HEK293 (cell line): ENCODE results near the gene TMEM161B.

Experiments
- CTCF ChIA-PET: fragments of 350-600 bp; formaldehyde crosslinking; extraction: SDS; loops from one replicate; lab custom pipeline; 2021; ENCODE audit warnings: antibody characterized with exemption; lab: Yijun Ruan, JAX
- POLR2A ChIA-PET: fragments of 300-600 bp; formaldehyde crosslinking; extraction: SDS; loops from one replicate; lab custom pipeline; 2020; ENCODE audit warnings: antibody characterized with exemption, inconsistent platforms; lab: Yijun Ruan, JAX
- H3K27ac ChIP-seq: fragments of 200-500 bp; sonication (Bioruptor generic); 2 replicates; pipeline ENCODE4 v1.5.1; 2014; ENCODE audit warnings: low read depth, low read length, control low read depth, inconsistent platforms; ENCODE audit errors: extremely low read depth
- H3K36me3 ChIP-seq, 2 experiments: fragments of 200-500 bp in 1 of 2; sonication (Bioruptor generic) in 1 of 2; 1 replicate in 1 of 2; 2 replicates in 1 of 2; pipeline ENCODE4 v1.5.1; 2014 to 2017; ENCODE audit warnings: inconsistent platforms in 2 of 2, low read length in 2 of 2; ENCODE audit not compliant: control insufficient read depth in 2 of 2, insufficient read depth in 1 of 2
- H3K4me1 ChIP-seq: fragments of 200-500 bp; sonication (Bioruptor generic); 2 replicates; pipeline ENCODE4 v1.5.1; 2014; ENCODE audit warnings: mild to moderate bottlenecking, low read length, inconsistent platforms; ENCODE audit not compliant: control insufficient read depth, insufficient read depth
- H3K4me3 ChIP-seq: 2 replicates; pipeline ENCODE4 v1.5.1; 2011; ENCODE audit warnings: low read depth, mild to moderate bottlenecking, control low read depth, low read length, moderate library complexity
- H3K9me3 ChIP-seq: fragments of 200-500 bp; sonication (Bioruptor generic); 2 replicates; pipeline ENCODE4 v1.5.1; 2014; ENCODE audit warnings: low read depth, low read length, inconsistent platforms; ENCODE audit not compliant: control insufficient read depth, insufficient read depth
- BCL11A ChIP-seq: fragments of 450-650 bp; formaldehyde crosslinking; IDR thresholded peaks from 2 replicates; pipeline ENCODE4 v1.5.1; 2016; ENCODE audit warnings: low read depth, missing biosample characterization, missing genetic modification characterization
- FEZF1 ChIP-seq: fragments of 450-650 bp; formaldehyde crosslinking; IDR thresholded peaks from 2 replicates; pipeline ENCODE4 v1.5.1; 2016; ENCODE audit warnings: missing biosample characterization, missing genetic modification characterization
- KLF7 ChIP-seq: fragments of 450-650 bp; formaldehyde crosslinking; IDR thresholded peaks from 2 replicates; pipeline ENCODE4 v1.5.1; 2016; ENCODE audit warnings: missing biosample characterization, missing genetic modification characterization, borderline replicate concordance
- ZFP3 ChIP-seq: fragments of 450-650 bp; formaldehyde crosslinking; IDR thresholded peaks from 2 replicates; pipeline ENCODE4 v1.5.1; 2016; ENCODE audit warnings: low read depth, missing biosample characterization, missing genetic modification characterization
- ZNF157 ChIP-seq: fragments of 450-650 bp; formaldehyde crosslinking; IDR thresholded peaks from 2 replicates; pipeline ENCODE4 v1.5.1; 2016; ENCODE audit warnings: missing biosample characterization, missing genetic modification characterization
- ZNF266 ChIP-seq: fragments of 450-650 bp; formaldehyde crosslinking; IDR thresholded peaks from 2 replicates; pipeline ENCODE4 v1.5.1; 2016; ENCODE audit warnings: missing biosample characterization, missing genetic modification characterization, low read depth
- ZNF521 ChIP-seq: fragments of 450-650 bp; formaldehyde crosslinking; IDR thresholded peaks from 2 replicates; pipeline ENCODE4 v1.5.1; 2017; ENCODE audit warnings: missing biosample characterization, mild to moderate bottlenecking, missing genetic modification characterization
- ZNF558 ChIP-seq: fragments of 450-650 bp; formaldehyde crosslinking; IDR thresholded peaks from 2 replicates; pipeline ENCODE4 v1.5.1; 2016; ENCODE audit warnings: missing biosample characterization, missing genetic modification characterization
- ZNF580 ChIP-seq: fragments of 450-650 bp; formaldehyde crosslinking; IDR thresholded peaks from 2 replicates; pipeline ENCODE4 v1.5.1; 2016; ENCODE audit warnings: missing biosample characterization, missing genetic modification characterization
- ZNF610 ChIP-seq: fragments of 450-650 bp; formaldehyde crosslinking; IDR thresholded peaks from 2 replicates; pipeline ENCODE4 v1.5.1; 2016; ENCODE audit warnings: missing biosample characterization, missing genetic modification characterization, borderline replicate concordance
- ZNF624 ChIP-seq: fragments of 450-650 bp; formaldehyde crosslinking; IDR thresholded peaks from 2 replicates; pipeline ENCODE4 v1.5.1; 2017; ENCODE audit warnings: missing biosample characterization, missing genetic modification characterization
- ZNF639 ChIP-seq: fragments of 450-650 bp; formaldehyde crosslinking; IDR thresholded peaks from 2 replicates; pipeline ENCODE4 v1.5.1; 2016; ENCODE audit warnings: missing biosample characterization, missing genetic modification characterization
- ZNF670 ChIP-seq: fragments of 450-650 bp; formaldehyde crosslinking; IDR thresholded peaks from 2 replicates; pipeline ENCODE4 v1.5.1; 2016; ENCODE audit warnings: missing biosample characterization, missing genetic modification characterization, low read depth
- ZSCAN4 ChIP-seq: fragments of 450-650 bp; formaldehyde crosslinking; IDR thresholded peaks from 2 replicates; pipeline ENCODE4 v1.5.1; 2017; ENCODE audit warnings: missing biosample characterization, missing genetic modification characterization
- TF ChIP-seq, protein P1 (sequence below): fragments of 450-650 bp; formaldehyde crosslinking; IDR thresholded peaks from 2 replicates; pipeline ENCODE4; 2016; ENCODE audit warnings: missing biosample characterization, missing genetic modification characterization
- TF ChIP-seq, protein P2 (sequence below): fragments of 450-650 bp; formaldehyde crosslinking; IDR thresholded peaks from 2 replicates; pipeline ENCODE4 v1.5.1; 2016; ENCODE audit warnings: missing biosample characterization, missing genetic modification characterization
- TF ChIP-seq, protein P3 (sequence below): fragments of 450-650 bp; IDR thresholded peaks from 2 replicates; pipeline ENCODE4 v1.5.1; 2018; ENCODE audit warnings: missing biosample characterization, missing genetic modification characterization
- TF ChIP-seq, protein P4 (sequence below): fragments of 450-650 bp; formaldehyde crosslinking; IDR thresholded peaks from 2 replicates; pipeline ENCODE4 v1.5.1; 2017; ENCODE audit warnings: missing biosample characterization, missing genetic modification characterization

Gene TMEM161B

GRCh38 chr5:88207575-88207974 is 61.1 kb downstream of the TMEM161B start:
- ChIA-PET CTCF (interaction anchor here (0.5 to 0.6 kb wide), 2 partner anchors 17 to 47 kb away, joined by 3 to 8 read pairs; no protein-coding TSS in a partner anchor), POLR2A (no interaction called here)
- Histone ChIP-seq H3K4me1 (no peaks in the 10 kb centered on the region), H3K9me3 (no peaks in the 10 kb centered on the region), H3K27ac (no peak overlapping the region), H3K36me3 (peaks cover 16% of the 10 kb centered on the region in 2 experiments), H3K4me3 (no peak overlapping the region)
- TF ChIP-seq FEZF1 (tag by site-specific recombination) (no peak), KLF7 (tag by site-specific recombination) (no peak), ZNF558 (tag by site-specific recombination) (no peak), ZNF580 (no peak), ZNF610 (tag by site-specific recombination) (no peak), ZNF157 (tag by site-specific recombination) (no peak), ZNF521 (tag by site-specific recombination) (no peak), ZSCAN4 (tag by site-specific recombination) (no peak), ZNF266 (tag by site-specific recombination) (no peak), BCL11A (tag by site-specific recombination) (no peak), ZFP3 (tag by site-specific recombination) (no peak), ZNF670 (no peak), ZNF639 (tag by site-specific recombination) (no peak), ZNF624 (tag by site-specific recombination) (no peak)
- TF ChIP-seq, protein P1, sequence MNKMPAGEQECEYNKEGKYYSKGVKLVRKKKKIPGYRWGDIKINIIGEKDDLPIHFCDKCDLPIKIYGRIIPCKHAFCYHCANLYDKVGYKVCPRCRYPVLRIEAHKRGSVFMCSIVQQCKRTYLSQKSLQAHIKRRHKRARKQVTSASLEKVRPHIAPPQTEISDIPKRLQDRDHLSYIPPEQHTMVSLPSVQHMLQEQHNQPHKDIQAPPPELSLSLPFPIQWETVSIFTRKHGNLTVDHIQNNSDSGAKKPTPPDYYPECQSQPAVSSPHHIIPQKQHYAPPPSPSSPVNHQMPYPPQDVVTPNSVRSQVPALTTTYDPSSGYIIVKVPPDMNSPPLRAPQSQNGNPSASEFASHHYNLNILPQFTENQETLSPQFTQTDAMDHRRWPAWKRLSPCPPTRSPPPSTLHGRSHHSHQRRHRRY (tag by site-specific recombination): no peak
- TF ChIP-seq, protein P2, sequence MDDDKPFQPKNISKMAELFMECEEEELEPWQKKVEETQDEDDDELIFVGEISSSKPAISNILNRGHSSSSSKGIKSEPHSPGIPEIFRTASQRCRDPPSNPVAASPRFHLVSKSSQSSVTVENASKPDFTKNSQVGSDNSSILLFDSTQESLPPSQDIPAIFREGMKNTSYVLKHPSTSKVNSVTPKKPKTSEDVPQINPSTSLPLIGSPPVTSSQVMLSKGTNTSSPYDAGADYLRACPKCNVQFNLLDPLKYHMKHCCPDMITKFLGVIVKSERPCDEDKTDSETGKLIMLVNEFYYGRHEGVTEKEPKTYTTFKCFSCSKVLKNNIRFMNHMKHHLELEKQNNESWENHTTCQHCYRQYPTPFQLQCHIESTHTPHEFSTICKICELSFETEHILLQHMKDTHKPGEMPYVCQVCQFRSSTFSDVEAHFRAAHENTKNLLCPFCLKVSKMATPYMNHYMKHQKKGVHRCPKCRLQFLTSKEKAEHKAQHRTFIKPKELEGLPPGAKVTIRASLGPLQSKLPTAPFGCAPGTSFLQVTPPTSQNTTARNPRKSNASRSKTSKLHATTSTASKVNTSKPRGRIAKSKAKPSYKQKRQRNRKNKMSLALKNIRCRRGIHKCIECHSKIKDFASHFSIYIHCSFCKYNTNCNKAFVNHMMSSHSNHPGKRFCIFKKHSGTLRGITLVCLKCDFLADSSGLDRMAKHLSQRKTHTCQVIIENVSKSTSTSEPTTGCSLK: no peak
- TF ChIP-seq, protein P3, sequence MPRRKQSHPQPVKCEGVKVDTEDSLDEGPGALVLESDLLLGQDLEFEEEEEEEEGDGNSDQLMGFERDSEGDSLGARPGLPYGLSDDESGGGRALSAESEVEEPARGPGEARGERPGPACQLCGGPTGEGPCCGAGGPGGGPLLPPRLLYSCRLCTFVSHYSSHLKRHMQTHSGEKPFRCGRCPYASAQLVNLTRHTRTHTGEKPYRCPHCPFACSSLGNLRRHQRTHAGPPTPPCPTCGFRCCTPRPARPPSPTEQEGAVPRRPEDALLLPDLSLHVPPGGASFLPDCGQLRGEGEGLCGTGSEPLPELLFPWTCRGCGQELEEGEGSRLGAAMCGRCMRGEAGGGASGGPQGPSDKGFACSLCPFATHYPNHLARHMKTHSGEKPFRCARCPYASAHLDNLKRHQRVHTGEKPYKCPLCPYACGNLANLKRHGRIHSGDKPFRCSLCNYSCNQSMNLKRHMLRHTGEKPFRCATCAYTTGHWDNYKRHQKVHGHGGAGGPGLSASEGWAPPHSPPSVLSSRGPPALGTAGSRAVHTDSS: no peak
- TF ChIP-seq, protein P4, sequence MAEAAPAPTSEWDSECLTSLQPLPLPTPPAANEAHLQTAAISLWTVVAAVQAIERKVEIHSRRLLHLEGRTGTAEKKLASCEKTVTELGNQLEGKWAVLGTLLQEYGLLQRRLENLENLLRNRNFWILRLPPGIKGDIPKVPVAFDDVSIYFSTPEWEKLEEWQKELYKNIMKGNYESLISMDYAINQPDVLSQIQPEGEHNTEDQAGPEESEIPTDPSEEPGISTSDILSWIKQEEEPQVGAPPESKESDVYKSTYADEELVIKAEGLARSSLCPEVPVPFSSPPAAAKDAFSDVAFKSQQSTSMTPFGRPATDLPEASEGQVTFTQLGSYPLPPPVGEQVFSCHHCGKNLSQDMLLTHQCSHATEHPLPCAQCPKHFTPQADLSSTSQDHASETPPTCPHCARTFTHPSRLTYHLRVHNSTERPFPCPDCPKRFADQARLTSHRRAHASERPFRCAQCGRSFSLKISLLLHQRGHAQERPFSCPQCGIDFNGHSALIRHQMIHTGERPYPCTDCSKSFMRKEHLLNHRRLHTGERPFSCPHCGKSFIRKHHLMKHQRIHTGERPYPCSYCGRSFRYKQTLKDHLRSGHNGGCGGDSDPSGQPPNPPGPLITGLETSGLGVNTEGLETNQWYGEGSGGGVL (tag by site-specific recombination): no peak
